Measurements from ENCODE around the gene MYO1B. TPM values are rescaled to one million over a fixed set of nuclear protein-coding genes. Genes with fewer than 3 reads are reported as not detected.
A peak's percentile ranks its signal among the peaks of the same experiment; 100 is the strongest.

The MYO1B gene
- total and polyA plus RNA-seq, 2 of the 4 experiments (the other 2 are of a cell fraction) = 57.2 to 116 TPM

DNA sequence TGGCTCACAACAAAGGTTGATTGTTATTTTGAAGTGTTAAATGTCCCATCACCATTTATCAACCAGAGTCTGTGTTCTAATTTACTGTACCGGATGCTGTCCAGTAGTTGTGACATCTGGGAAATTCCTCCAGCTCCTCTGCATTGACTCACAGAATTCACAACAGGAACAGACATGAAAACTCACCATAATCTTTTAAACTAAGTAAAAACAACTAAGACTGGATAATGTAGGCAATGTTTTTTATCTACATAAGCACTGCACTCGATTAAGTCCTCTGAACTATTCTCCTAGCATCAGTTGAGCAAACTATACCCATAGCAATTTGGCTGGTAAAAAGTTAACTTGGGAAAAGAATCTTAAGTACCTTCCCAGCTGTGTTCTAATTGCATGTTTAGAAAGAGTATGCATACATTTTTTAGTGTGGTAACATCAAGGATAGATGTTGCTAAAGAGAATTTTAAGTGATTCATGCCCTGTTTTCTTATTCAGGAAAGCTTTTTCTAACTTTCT lies 42.9 kb upstream of the MYO1B start:
- Histone ChIP-seq H4K20me1 (ENCODE audit: insufficient read depth, low read length) (no peaks in the 10 kb centered on the region), H3K27ac (ENCODE audit: insufficient read depth, low read length) (peak overlapping the region; percentile 100), H3K9me3 (ENCODE audit: control insufficient read depth, insufficient read depth, low read length) (peaks cover 3% of the 10 kb centered on the region; the same call in 1 of the 2 replicates), H2BK5ac (ENCODE audit: low read depth, low read length, poor library complexity, severe bottlenecking) (peak overlapping the region; percentile 100), H2AFZ (replicated peaks; ENCODE audit: low read length, poor library complexity) (no peak overlapping the region), H3K4me1 (ENCODE audit: control insufficient read depth, insufficient read depth, low read length) (peaks cover 11% of the 10 kb centered on the region), H2BK120ac (ENCODE audit: low read depth, low read length) (peak overlapping the region; percentile 93), H3K4me3 (ENCODE audit: insufficient read depth, low read depth, low read length) (no peak overlapping the region), H4K5ac (ENCODE audit: low read depth, low read length) (peak overlapping the region; percentile 95; the same call in 1 of the 2 replicates), H3K4me2 (ENCODE audit: low read depth, low read length) (peak overlapping the region; percentile 67; the same call in 1 of the 2 replicates), H3K27me3 (ENCODE audit: control insufficient read depth, insufficient read depth, low read length) (no peaks in the 10 kb centered on the region), H3K9me1 (ENCODE audit: insufficient read depth, low read length) (peaks cover 4% of the 10 kb centered on the region; the same call in 1 of the 2 replicates), H2AK5ac (ENCODE audit: low read depth, low read length) (peak overlapping the region; percentile 93), H3K4ac (ENCODE audit: low read depth, low read length) (peak overlapping the region; percentile 89; the same call in 1 of the 2 replicates), H3K9ac (ENCODE audit: low read depth, low read length) (peak overlapping the region; percentile 6; the same call in 1 of the 2 replicates), H2BK15ac (ENCODE audit: low read depth, low read length) (peak overlapping the region; percentile 87; the same call in 2 of the 3 replicates), H2BK20ac (ENCODE audit: low read depth, low read length) (peak overlapping the region; percentile 96), H4K91ac (ENCODE audit: insufficient read depth, low read depth, low read length) (peak overlapping the region; percentile 75; the same call in 1 of the 2 replicates), H4K8ac (ENCODE audit: low read depth in 2 of 2, low read length in 2 of 2) (peak overlapping the region; percentile 97 to 98; a peak in 3 of 4 replicates), H3K23ac (ENCODE audit: low read depth, low read length) (peak overlapping the region; percentile 80; the same call in 1 of the 2 replicates), H3K18ac (ENCODE audit: low read depth, low read length) (peak overlapping the region; percentile 100), H3K14ac (replicated peaks; ENCODE audit: low read depth, low read length) (peak overlapping the region; percentile 71), H3K56ac (ENCODE audit: extremely low read depth, insufficient read depth, low read length) (peak overlapping the region; percentile 80), H3K79me1 (ENCODE audit: low read depth in 1 of 2, low read length in 2 of 2) (no peaks in the 10 kb centered on the region; a peak in 1 of 4 replicates), H3K36me3 (ENCODE audit: control insufficient read depth, insufficient read depth, low read length) (no peaks in the 10 kb centered on the region), H2AK9ac (replicated peaks; ENCODE audit: low read depth, low read length, poor library complexity) (no peak overlapping the region)
- DNase-seq (peak; percentile 89), ATAC-seq (ENCODE audit: low read depth) (peak; percentile 73)
- ChIA-PET CTCF (interaction anchor here (0.6 kb wide), 1 partner anchor 337 kb away, joined by 3 read pairs; no protein-coding TSS in a partner anchor), POLR2A (ENCODE audit: unreplicated experiment) (no interaction called here)
- WGBS, 2 experiments (ENCODE audit: extremely low coverage in 2 of 2, insufficient read length in 1 of 2) = no CpG with 5 or more reads among the region's 2 CpGs
- no TSS peak for BruUV-seq (replicated peaks)
- dilution Hi-C loops (cut with HindIII; ENCODE audit: low sequenced_read_pairs, unreplicated experiment) (no loop called here), in situ Hi-C loops (cut with MboI; ENCODE audit: low sequenced_read_pairs) (no loop called here), intact Hi-C loops (cut with micrococcal nuclease) (loop anchor here (1.0 kb wide), 1 partner anchor 30 kb away; no protein-coding TSS in a partner anchor)
- peak; percentile 90 for TF ChIP-seq CEBPB (IDR thresholded peaks at IDR 0.05; ENCODE audit: low read depth, low read length)
- peak; percentile 42; the same call in 1 of the 2 replicates for TF ChIP-seq FOS (IDR thresholded peaks at IDR 0.05; ENCODE audit: low read depth, low read length)
- no peak for TF ChIP-seq NFE2L2 (IDR thresholded peaks at IDR 0.05; ENCODE audit: low read depth, low read length)
- TF ChIP-seq RFX5 (IDR thresholded peaks at IDR 0.05; ENCODE audit: low read depth, low read length) = no peak

Measured in IMR-90 (cell line).